GM21825 (cell line): ENCODE data around the gene PAK4.
"Not testable (repeated sequence)": the region's sequence is repeated elsewhere in the genome, so short reads cannot be mapped to it uniquely, and the experiment has no call there.

Experiments
- ATAC-seq: cut with Tn5 transposase; IDR thresholded peaks from one replicate; pipeline ENCODE4 v1.9.1; 2021; ENCODE audit warnings: mild to moderate bottlenecking, moderate library complexity; ENCODE audit not compliant: unreplicated experiment

Gene PAK4

GRCh38 chr19:39128516-39129079, 3.0 kb downstream of the PAK4 start:
- no peak for ATAC-seq

GRCh38 chr19:39129116-39129515, 3.5 kb downstream of the PAK4 start:
- ATAC-seq = no peak

DNA sequence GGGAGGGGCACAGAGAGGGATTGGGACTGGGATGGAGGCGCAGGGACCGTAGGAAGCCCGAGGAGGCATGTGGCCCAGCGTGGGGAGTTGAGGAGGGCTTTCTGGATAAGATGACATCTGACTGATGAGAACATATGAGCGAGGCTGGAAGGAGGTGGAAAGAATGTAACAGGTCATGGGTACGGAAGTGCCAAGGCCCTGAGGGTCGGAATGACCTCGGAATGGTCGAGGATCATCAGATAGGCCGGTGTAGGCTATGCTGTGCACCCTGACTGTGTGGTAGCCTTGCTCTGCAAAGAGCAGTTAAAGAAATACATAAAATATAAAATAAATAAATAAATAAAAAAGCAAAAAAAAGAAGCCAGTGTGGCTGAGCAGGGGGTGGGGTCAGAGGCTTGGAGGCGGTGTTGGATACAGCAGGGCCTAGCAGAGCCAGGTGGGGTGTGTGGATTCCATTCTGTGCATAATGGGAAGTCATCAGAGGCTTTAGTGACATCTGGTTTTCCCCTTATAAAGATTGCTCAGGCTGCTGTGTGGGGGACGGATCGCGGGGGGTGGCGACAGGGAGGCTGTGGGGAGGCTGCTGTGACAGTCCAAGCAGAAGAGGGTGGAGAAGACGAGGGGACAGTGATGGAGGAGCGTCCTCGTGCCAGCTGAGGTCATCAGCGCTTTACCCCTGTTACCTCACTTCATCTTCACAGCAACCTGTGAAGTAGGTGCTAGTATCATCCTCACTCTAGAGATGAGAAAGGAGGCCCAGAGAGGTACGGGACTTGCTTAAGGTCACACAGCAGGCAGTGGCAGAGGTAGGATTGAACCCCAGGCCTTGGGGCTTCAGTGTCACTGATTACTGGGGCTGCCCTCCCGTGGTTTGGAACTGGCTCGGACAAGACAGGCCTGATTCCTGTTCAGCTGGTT, 5.0 kb downstream of the PAK4 start:
- ATAC-seq = no peak

DNA sequence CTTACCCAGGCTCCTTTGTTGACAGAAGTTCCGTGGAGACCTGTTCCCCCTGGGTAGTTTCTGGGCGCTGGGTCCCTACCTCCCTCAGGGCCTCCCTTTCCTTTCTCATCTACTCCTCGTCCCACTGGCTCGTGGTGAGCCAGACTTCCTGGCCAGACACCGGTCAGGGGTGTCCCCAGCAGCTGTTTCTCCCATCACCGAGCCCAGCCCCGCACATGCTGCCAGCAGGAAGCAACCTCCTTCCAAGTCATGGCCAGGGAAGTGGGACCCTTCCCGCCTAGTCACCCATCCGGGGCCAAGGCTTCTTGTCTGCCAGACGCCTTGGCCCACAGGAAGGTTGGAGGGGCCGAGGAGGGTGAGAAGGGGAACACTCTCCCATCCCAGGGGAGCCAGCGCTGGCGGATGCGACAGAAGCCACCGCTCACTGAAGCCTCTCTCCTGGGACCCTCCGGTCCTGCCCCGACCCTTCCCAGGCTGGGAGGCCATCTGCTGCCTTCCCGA, 5.7 kb downstream of the PAK4 start:
- no peak for ATAC-seq

- ATAC-seq = no peak
These were observed 6.9 kb downstream of the PAK4 start for GRCh38 chr19:39132344-39132969.

DNA sequence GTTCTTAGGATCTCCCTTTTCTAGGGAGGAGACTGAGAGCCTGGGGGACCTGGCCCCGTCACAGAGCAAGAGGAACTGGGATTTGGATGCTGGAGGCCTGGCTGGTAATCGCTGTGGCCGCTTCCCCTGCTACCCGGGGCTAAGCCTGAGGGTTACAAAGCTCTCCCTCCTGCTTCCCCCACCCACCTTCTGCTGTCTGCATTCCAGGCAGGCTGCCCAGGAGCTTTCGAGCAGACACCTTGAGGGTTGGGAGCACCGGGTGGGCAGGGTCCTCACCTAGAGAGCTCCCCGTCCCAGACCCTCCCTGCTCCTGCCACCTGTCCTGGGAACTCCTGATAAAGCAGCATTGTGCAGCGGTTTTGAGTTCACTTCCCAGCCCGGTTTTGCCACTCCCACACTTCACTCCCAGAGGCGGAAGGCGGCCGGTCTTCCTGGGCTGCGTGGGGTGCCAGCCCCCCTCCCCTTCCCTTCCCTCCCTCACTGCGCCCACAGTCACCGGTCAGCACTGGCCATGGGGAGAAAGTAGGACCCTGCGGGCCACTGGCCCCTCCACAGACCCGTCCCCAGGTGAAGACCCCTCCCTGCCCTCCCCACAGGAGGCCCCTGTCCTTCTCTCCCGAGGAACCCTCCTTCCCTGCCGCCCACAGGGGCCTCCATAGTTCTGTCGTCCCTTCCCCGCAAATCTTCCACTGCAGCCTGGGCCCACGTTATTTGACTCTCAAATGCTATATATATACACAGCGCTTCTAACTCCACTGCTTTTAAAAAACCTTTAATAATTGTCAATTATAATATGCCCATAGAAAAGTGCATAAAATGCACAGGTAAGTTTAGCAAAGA, 8.1 kb downstream of the PAK4 start:
- ATAC-seq = no peak

- no peak for ATAC-seq
These were observed 10.1 kb downstream of the PAK4 start for GRCh38 chr19:39135701-39136100.

- no peak for ATAC-seq
These were observed 10.8 kb downstream of the PAK4 start for GRCh38 chr19:39136225-39136940.

- ATAC-seq = no peak
These were observed 11.5 kb downstream of the PAK4 start for GRCh38 chr19:39137131-39137530.

DNA sequence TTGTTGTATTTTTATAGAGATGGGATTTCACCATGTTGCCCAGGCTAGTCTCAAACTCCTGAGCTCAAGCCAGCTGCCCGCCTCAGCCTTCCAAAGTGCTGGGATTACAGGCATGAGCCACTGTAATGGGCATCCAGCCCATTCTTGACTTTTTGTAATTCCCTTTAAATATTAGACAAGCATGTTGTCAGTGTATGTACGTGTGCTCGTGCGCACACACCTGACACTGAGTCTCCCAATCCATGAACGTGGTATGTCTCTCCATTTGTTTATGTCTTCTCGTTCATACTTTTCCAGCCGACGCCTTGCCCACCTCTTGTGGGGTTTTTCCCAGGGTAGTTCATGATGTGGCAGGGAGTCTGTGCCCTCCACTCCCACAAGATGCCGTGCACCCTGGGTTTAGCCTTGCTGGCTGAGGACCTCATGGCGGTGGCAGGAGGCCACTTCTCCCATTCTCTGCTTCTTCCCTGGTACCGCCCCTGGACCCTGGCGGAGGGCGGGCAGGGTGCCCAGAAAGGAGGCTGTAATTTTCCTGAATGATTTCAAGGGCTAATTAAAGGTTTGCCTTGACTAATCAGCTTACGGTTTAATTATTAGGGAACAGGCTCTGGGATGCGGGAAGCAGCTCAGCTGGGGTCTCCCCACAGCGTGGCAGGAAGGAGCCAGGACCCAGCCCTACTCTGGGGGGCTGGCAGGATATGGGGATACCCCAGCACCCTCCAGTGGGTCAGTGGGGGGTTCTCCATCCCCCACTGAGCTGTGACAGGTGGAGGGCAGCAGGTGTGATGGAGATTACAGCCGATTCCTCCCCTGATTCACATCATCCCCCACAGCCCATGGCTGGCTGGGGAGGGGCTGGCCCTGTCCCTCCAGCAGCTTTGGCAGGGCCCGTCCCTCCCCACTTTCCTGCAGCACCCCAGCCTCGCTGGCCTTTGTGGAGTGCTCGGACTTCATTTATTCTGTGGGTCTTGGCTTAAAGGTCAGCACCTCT, 12.9 kb downstream of the PAK4 start:
- ATAC-seq = no peak

DNA sequence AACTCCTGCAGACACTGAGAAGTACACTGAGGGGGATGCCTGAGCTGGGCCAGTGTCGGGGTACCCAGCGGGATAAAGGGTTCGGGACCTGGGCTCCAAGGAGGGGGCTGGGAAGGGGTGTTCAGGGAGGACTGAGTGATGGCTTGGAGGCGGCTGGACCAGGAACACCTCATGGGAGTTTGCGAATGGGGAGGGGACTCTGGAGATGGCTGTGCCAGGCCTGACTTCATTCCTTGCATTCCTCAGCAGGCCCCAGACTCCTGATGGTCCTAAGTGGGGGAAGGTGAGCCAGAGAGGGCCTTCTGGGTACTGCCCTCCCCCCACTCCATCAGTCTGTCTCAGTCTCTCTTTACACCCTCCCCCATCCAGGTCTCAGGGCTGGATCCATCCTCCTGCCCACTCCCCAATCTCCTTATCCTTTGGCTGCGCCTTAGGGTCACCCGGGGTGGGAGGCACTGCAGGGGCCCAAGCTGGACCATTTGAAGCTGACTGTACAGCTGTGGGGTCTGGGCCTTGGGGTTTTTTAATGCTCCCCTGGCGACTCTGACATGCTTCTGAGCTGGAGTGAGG, 13.8 kb downstream of the PAK4 start:
- no peak for ATAC-seq

DNA sequence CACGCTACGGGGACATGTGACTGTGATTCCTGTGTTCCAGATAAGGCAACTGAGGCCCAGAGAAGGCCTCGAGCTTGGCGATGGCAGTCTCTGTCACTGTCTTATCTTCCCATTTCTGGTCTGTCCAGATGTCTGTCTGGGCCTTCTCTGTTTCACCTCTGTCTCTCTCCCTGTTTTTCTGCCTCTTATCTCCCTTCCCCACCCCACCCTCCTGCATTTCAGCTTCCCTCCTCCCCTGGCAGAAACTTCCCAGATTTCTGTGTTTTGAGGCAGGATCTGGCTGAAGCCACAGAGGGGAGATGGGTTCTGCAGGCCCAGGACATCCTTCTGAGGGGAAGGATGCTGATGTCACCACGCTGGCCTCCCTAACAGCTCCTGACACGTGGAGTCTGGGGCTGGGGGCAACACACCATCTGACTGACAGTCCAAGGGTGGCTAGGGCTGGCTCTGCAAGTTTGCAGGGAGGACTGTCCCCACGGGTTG, 14.4 kb downstream of the PAK4 start:
- ATAC-seq = no peak

DNA sequence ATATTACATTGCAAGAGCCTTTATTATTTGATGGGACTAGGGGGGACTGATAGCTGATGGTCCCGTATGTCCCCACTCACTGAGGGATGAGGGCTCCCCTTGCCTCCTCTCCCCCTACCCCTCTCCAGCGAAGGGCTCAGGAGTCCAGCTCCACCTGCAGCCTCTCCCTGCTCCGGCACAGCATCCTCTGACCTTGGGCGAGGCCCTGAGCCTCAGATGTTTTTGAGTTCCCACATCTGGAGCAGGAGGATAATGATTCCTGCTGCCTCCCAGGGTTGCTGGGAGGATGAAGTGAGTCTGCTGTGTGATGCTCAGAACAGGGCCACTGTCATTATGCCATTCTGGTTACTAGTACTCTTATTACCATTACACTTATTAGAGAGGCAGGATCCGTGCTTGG, 15.0 kb downstream of the PAK4 start:
- ATAC-seq = no peak

DNA sequence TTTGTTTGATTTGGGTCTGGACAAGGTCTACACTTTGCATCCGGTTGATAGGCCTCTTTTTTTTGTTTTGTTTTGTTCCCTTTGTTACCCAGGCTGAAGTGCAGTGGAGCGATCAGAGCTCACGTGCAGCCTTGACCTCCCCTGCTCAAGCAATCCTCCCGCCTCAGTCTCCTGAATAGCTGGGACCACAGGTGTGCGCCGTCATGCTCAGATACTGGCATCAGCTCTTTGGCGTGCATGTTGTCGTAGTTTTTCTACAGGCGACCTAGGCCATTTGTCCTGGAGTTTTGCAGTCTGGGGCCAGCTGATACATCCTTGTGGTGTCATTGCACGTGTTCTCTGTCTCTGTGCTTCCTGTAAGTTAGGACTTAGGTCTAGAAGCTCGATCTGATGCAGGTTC, 16.3 kb downstream of the PAK4 start:
- ATAC-seq = no peak

DNA sequence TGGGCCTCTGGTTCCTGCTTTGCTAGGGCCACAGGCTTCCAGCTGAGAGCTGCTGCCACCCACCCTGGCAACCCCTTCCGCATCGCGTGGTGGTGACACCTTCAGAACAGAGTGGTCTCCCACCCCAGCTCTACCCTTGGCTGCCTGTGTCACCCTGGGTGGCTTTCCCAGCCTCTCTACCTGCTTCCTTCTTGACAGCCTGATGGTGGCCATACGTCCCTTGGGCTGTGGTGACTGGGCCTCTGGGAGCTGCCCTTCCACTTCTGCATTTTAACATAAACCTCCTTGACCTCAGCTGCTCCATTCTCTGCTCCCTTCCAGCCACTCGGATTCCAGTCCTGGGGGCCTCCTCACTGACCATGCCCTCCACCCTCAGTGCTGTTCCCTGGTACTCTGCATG, 17.0 kb downstream of the PAK4 start:
- ATAC-seq = no peak

DNA sequence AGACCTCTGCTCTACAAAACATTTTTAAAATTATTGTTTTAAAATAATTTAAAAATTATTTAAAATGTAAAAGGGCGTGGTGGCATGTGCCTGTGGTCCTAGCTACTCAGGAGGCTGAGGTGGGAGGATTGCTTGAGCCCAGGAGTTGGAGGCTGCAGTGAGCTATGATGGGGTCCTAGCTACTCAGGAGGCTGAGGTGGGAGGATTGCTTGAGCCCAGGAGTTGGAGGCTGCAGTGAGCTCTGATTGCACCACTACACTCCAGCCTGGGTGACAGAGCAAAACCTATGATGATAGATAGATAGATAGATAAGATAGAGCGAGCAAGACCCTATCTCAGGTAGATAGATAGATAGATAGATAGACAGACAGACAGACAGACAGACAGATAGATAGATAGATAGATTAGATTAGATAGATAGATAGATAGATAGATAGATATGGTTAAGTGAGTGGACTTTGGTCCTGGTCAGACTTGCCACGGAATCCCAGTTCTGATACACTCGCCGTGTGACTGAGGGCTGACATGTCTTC, 18.2 kb downstream of the PAK4 start:
- not testable (repeated sequence) for ATAC-seq

DNA sequence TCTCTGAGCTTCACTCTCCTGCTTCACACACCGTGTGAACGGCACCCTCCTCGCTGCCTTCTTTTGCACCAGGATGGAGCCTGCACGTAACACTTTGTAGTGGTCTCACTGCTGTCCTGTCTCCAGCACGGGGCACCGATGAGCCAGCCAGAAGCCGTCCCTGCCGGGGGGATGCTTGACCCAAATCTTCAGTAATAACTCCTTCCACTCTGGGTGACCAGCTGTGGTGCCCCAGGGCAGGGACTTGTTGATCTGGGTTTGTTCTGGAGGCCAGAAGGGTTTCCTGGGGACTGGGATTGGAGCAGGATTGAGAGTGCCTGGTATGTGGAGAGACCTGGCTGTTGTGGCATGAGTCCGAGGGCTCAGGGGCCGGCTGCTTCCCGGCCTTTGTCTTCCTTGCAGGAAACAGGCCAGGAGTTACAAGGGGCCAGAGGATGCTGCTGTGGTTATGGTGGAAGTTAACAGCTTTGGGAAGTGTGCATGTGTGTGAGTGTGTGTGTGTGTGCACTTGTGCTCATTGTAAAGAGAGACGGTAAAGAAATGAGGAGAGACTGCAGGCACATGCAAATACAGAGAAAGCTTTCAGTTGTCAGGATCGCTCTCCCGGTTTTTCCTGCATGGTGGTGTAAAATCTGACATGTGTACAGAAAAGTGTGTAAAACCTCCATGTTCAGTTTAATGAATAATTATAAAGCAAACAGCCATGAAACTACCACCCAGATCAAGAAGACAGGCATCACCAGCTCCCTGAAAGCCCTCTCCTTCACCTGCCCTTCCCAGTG, 18.9 kb downstream of the PAK4 start:
- ATAC-seq = no peak
